Adipocyte (in vitro differentiated cells): ENCODE measurements around the gene TRIP4.

ENCODE experiments used
- DNase-seq: peaks from one replicate; pipeline ENCODE4 v3.0.0-alpha.2; 2015; ENCODE audit warnings: low read depth
- H3K27me3 ChIP-seq: replicated peaks from 2 replicates; pipeline ENCODE4 v1.7.0; 2013; ENCODE audit warnings: mild to moderate bottlenecking, low read length, moderate library complexity; ENCODE audit not compliant: control insufficient read depth, insufficient read depth
- H3K36me3 ChIP-seq: 2 replicates; pipeline ENCODE4 v1.7.0; 2013; ENCODE audit warnings: low read length, mild to moderate bottlenecking, moderate library complexity; ENCODE audit not compliant: control insufficient read depth, insufficient read depth, severe bottlenecking
- H3K4me1 ChIP-seq: 2 replicates; pipeline ENCODE4 v1.7.0; 2013; ENCODE audit warnings: mild to moderate bottlenecking, low read length, moderate library complexity; ENCODE audit not compliant: control insufficient read depth, insufficient read depth
- H3K4me3 ChIP-seq: 2 replicates; pipeline ENCODE4 v1.7.0; 2013; ENCODE audit warnings: mild to moderate bottlenecking, low read length, moderate library complexity
- H3K9ac ChIP-seq: 2 replicates; pipeline ENCODE4 v1.7.0; 2013; ENCODE audit warnings: mild to moderate bottlenecking, low read length, moderate library complexity
- H3K9me3 ChIP-seq: 2 replicates; pipeline ENCODE4 v1.7.0; 2013; ENCODE audit warnings: mild to moderate bottlenecking, low read length, moderate library complexity; ENCODE audit not compliant: control insufficient read depth

TRIP4 gene

DNA sequence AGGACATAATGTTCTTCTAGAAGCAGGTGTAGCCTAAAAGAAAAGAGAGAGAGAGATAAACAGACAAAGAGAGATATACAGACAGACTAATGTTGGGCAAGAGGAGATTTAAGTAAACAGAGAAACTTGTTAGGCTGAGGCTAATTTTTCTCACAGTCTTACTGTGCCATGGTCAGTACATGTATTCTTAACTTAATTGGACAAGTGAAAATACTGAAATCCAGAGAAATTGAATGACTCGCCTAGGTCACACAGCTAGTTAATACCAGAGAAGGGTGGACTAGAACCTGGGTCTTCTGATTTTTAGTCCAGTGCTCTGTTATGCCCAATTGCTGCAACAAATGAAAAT, 66.0 kb downstream of the TRIP4 start:
- no peaks in the 10 kb centered on the region for H3K9me3 ChIP-seq
- H3K4me1 ChIP-seq: peaks cover 8% of the 10 kb centered on the region
- DNase-seq: peak; percentile 14
- no peak overlapping the region for H3K9ac ChIP-seq
- H3K4me3 ChIP-seq: no peak overlapping the region
- peaks cover 25% of the 10 kb centered on the region for H3K36me3 ChIP-seq
- no peaks in the 10 kb centered on the region for H3K27me3 ChIP-seq

DNA sequence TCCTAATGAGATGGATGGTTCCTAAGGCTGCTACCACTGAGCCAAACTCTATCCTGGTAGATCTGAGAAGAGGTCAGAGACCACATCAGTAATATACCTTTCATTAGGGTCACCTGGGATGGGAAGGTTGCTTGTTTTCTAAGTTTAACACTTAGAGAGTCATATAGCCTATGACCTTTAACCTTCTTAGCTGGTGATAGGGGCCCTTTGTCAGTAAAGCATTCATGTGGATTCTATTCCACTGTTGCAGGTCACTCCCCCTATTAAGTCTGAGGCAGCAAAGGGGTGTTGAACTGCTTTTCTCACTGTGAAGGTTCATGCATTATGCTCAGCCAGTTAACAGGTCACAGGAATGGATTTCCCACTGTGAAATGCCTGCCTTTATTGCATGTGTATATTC, 66.6 kb downstream of the TRIP4 start:
- Histone ChIP-seq H3K4me1 (peaks cover 8% of the 10 kb centered on the region), H3K36me3 (peaks cover 29% of the 10 kb centered on the region), H3K9me3 (no peaks in the 10 kb centered on the region), H3K4me3 (no peak overlapping the region), H3K27me3 (no peaks in the 10 kb centered on the region), H3K9ac (no peak overlapping the region)
- no peak for DNase-seq

DNA sequence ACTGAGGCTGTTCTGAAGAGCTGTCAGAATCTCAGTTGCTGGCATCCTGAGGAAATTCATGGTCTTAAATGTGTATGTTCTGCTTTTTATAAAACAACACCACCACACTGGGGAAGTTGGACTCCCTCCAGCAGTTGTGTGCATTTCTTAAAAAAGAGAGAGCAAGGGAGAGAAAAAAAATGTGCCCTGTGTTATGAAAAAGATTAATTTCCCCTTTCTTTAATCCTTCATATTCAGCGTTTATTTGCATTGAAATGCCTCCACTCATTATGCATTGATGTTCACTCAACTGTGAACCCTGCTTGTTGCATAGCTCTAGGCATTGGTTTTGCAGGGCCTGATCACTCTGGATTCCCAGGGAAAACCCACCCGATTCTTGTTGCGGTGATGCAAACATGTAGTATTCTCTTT, 68.3 kb downstream of the TRIP4 start:
- H3K9me3 ChIP-seq: no peaks in the 10 kb centered on the region
- H3K36me3 ChIP-seq: peaks cover 21% of the 10 kb centered on the region
- H3K9ac ChIP-seq: no peak overlapping the region
- H3K27me3 ChIP-seq: no peaks in the 10 kb centered on the region
- peaks cover 8% of the 10 kb centered on the region for H3K4me1 ChIP-seq
- DNase-seq: no peak
- no peak overlapping the region for H3K4me3 ChIP-seq

DNA sequence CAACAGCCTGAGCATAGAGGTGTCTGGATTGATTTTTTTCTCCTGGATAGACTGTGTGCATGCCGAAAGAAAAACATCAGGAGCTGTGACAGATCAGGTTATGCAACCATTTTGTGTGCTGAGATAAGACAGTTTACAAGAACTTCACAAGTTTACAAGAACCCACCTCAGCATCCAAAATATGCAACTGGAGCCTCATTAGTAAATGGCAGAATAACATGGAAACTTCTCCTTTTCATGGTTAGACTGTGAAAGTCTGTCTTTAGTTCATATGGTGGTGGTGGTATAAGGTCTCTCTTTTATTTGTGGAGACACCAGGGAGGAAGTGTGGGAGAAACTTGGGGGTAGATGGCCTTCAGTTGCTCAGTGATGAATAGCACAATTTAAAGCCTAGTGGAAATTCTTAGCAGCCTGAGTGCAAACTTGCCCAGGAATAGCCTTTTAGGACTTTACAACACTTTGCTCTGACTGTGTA, 69.0 kb downstream of the TRIP4 start:
- peak; percentile 22 for DNase-seq

DNA sequence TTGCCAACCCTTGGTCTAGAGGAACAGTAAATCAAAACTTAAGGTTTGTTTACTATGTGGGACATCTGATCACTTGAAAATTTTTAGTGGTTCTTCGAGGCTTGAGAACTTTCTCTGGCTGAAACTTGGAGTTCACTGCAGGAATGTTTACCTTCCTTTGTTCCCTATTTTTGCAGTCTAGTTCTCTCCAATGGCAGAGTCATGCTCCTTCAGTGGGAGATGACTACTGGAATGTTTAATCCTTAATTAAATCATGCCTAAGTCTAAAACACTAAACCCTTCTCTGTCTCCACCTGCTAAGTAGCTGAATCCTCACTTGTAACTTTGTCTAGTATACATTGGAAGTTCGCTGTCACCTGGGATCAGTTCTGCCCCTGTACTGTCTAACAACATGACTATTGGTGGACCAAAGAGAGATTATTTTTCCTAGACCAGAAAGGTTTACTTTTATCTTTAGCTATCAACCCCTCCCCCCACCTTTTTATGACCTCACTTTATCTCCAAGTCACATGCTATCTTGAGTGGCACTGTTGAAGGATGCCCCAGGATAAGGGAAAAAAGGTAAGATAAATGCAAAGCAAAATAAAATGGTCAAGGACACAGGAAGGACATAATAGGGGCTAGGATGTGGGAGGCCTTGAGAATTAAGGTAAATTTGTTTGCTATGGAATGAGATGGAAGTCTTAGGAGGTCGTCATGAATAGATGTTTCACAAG, 71.6 kb downstream of the TRIP4 start:
- H3K9me3 ChIP-seq: no peaks in the 10 kb centered on the region
- DNase-seq: no peak
- H3K4me1 ChIP-seq: peaks cover 22% of the 10 kb centered on the region
- H3K27me3 ChIP-seq: no peaks in the 10 kb centered on the region
- peaks cover 21% of the 10 kb centered on the region for H3K36me3 ChIP-seq
- H3K4me3 ChIP-seq: no peak overlapping the region
- no peak overlapping the region for H3K9ac ChIP-seq

More for the DNA sequence above, 69.0 kb downstream of the TRIP4 start:
- H3K4me3 ChIP-seq: no peak overlapping the region
- H3K27me3 ChIP-seq: no peaks in the 10 kb centered on the region
- H3K9me3 ChIP-seq: no peaks in the 10 kb centered on the region
- H3K9ac ChIP-seq: no peak overlapping the region
- peaks cover 10% of the 10 kb centered on the region for H3K4me1 ChIP-seq
- H3K36me3 ChIP-seq: peaks cover 21% of the 10 kb centered on the region

DNA sequence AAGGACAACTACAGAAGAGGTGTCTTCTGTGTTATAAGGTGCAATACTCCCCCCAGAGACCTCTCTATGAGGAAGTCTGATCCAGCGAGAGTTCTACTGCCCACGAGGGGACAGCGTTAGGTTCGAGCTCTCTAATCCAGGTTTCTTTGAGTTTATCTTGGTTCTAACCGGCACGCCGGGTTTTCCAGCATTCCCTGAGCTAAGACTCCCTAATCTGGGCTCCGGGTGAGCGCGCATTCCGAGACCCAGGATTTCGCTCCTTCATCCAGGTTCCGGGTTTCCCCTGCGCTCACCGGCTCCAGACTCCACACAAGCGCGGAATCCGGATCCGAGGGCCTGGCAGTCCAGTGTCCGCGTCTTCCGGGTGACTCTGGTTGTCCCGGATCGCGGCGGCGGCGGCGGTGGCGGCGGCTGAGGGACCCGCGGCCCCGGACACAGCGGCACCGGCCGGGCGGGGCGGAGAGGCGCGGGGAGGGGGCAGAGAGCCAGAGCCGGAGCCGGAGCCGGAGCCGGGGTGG, 72.6 kb downstream of the TRIP4 start, which contains the start of gene ZNF609:
Gene ZNF609 (plus strand): TSS at position 373 of the 518 bp plus-strand sequence. CDS start 38,842 bp downstream, outside the sequence.
- Histone ChIP-seq H3K9me3 (no peaks in the 10 kb centered on the region), H3K9ac (peak within 1 kb of the TSS; percentile 79), H3K36me3 (peaks cover 14% of the 10 kb centered on the region), H3K27me3 (no peaks in the 10 kb centered on the region), H3K4me1 (peaks cover 29% of the 10 kb centered on the region), H3K4me3 (peak within 1 kb of the TSS; percentile 88)
- peak; percentile 97 for DNase-seq

DNA sequence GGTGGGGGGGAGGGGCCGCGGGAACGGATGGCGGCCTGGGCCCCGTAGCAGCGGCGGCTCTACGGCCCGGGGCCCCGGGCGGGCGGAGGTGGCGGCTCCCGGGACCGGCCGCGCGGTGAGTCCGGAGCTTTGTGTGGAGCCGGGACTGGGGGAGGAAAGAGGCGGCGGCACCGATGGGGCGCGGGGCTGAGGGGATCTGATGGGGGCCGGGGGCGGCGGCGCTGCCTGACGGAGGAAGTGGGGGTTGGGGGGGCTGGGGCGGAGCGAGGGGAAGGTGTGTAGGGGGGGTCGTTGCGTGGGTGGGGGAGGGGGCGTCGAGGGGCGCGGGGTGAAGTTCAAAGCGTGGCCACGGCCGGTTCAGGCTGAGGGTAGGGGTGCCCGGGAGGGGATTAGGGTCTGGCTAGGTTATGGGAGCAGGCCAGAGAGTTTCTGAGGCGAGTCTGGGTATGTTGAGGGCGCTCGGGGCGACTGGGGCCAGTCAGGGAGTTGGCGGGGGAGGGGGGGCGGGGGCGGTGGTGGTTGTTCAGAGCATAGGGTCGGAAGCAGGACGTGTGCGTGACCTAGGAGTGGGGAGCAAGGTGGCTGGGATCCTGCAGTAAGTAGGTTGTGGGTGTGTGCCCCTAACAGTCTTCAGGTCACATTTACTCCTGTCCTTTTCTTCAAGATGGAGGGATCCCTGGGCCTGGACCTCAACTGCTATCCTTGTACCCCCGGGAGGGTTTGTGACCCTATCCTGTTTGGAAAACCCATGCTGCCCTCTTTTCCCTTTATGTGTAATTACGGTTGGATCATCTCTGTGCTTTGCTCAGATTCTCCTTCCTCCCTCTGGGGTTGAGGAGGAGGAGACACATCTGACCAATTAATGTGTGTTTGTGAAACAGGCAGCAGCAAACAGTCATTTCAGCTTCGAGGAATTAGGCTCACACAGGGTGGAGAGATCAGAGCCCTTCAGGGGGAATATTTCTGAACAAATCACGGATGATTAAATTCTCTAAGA, 73.4 kb downstream of the TRIP4 start:
- H3K27me3 ChIP-seq: no peaks in the 10 kb centered on the region
- peaks cover 29% of the 10 kb centered on the region for H3K4me1 ChIP-seq
- H3K4me3 ChIP-seq: peak overlapping the region; percentile 88
- H3K36me3 ChIP-seq: peaks cover 9% of the 10 kb centered on the region
- no peaks in the 10 kb centered on the region for H3K9me3 ChIP-seq
- peak overlapping the region; percentile 79 for H3K9ac ChIP-seq
- DNase-seq: peak; percentile 82

DNA sequence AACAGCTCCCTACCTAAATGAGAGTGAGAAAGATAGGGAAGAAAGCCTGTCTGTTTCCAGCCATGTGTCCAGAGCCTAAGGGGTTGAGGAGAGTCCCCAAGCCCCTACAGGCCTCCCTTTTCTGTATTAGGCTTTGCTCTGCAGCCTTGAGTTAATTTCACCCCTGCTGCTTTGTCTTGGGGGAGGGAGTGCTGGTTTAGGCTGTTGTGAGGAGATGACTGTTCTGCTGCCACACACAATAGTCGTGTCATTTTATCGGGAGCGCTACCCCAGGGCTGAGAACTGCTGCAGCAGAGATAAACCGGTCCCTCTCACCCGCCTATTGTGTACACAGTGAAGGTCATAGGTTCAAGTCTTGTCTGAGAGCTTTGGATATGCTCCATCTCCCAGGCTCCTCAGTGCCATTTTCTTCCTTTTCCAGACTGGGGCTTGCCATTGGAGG, 74.1 kb downstream of the TRIP4 start:
- Histone ChIP-seq H3K9ac (peak overlapping the region; percentile 79), H3K4me3 (peak overlapping the region; percentile 88), H3K36me3 (peaks cover 8% of the 10 kb centered on the region), H3K9me3 (no peaks in the 10 kb centered on the region), H3K4me1 (peaks cover 29% of the 10 kb centered on the region), H3K27me3 (no peaks in the 10 kb centered on the region)
- DNase-seq: peak; percentile 40

DNA sequence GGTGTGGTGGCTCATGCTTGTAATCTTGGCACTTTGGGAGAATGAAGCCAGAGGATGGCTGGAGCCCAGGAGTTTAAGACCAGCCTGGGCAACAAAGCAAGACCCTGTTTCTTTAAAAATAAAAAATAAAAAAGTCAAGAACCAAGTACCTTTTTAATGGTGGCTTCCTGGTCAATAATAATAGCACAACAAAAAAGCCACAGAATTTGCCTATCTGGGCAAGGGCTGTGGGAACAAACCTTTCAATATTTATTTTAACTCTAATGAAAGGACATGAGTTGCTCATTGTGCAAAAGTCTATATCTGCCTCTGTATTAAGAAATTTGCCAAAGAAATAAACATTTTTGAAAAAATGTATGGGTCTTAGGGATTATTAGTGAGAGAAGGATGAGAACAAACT, 74.9 kb downstream of the TRIP4 start:
- Histone ChIP-seq H3K27me3 (no peaks in the 10 kb centered on the region), H3K4me1 (peaks cover 29% of the 10 kb centered on the region), H3K4me3 (peak overlapping the region; percentile 88), H3K9ac (no peak overlapping the region), H3K9me3 (no peaks in the 10 kb centered on the region), H3K36me3 (peaks cover 8% of the 10 kb centered on the region)
- no peak for DNase-seq

DNA sequence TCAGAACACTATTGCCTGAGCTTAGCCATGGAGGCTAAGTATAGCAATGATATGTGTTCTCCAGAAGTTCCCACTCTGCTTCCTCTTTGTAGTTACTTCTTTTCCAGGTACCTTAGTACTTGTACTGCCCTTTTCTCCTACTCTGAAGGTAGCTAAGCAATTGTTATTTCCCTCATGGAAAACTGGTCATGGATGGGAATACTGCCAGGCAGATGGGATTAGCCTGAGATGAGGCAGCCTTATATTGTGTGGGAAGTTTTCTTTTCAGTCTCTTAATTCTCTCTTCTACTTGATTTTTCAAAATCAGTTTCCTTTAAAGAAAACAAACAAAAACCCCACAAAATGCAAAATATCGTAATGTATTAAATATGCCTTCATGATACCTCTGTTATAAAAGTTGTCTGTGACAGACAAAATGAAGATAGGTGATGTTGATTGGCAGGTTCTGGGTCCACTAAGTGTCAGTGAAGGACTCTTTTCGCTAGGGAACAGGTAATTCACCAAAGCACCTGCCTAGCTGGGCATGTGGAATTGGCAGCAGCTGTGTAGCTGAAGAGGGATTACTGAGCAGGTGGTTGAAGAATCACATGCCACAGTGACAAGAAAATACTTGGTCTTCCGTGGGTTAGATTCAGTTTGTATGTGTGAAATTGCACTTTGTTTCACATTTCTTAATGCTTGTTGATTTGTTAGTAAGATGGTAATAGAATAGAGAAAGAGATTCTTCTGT, 76.8 kb downstream of the TRIP4 start:
- Histone ChIP-seq H3K9me3 (no peaks in the 10 kb centered on the region), H3K4me3 (no peak overlapping the region), H3K27me3 (no peaks in the 10 kb centered on the region), H3K36me3 (peaks cover 3% of the 10 kb centered on the region), H3K4me1 (peaks cover 29% of the 10 kb centered on the region), H3K9ac (no peak overlapping the region)
- peak; percentile 24 for DNase-seq
